ENCODE measurements around the gene DDX51. TPM values are rescaled to one million over a fixed set of nuclear protein-coding genes. Genes with fewer than 3 reads are reported as not detected.

The DDX51 gene
- total and polyA plus RNA-seq, 2 of the 13 experiments (the other 11 are each of a cell fraction or from before 2014, with no cell fraction given), result 10.1 TPM

DNA sequence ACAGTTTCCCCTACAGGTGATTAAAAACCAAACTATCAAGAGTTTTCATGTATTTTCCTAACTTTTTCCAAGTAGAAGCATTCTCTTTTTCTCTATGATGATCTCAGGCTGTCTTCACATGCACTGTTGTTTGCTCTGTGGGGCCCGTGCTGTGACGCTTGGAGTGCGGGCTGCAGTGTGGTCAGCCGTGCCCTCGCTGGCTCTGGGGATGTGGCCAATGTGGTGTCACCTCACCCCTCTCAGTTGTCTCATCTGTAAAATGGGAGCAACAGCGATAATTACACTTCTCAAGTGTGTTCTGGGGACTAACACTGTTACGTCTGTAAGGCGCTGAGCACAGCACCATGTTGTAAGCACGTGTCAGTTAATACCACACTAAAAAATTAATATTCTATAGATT is 28.6 kb downstream of the DDX51 start:
- peaks cover 17 to 46% of the 10 kb centered on the region in 2 experiments; a peak in 4 of 5 replicates for H3K36me3 ChIP-seq (replicated peaks in 1 of 2; ENCODE audit: control insufficient read depth in 1 of 2, insufficient read depth in 2 of 2, low read length in 2 of 2)
- BruUV-seq (replicated peaks), result no TSS peak
- CTCF ChIA-PET (ENCODE audit: low intra/inter-chr PET ratio, low total read pairs), result no interaction called here

DNA sequence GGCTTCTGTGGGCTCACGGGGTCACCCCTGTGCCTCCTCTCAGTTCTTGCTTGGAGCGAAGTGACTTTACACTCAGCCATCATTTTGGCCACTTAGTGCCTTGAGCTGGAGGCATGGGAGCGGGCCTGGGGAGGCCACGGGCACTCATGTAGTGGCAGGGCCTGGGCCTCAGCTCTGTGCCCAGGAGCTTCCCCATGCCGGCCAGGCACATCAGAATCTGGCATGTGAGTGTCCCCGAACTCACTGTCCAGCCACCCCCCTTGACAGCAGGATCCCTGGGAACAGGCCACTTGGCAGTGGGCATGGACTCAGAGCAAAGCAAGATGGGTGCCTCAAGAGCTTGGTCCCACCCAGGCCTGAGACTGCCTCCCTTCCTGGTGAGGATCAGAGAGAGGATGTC is 29.5 kb downstream of the DDX51 start:
- no peaks in the 10 kb centered on the region for H3K27me3 ChIP-seq (ENCODE audit: control insufficient read depth in 1 of 2, insufficient read depth in 2 of 2, low read length in 2 of 2)
- no peaks in the 10 kb centered on the region for H3K4me1 ChIP-seq (ENCODE audit: insufficient read depth, low read length)
- H3K79me2 ChIP-seq (ENCODE audit: insufficient read depth, low read length), result no peaks in the 10 kb centered on the region
- H3K27ac ChIP-seq (ENCODE audit: extremely low read length, insufficient read depth, low read length), result no peak overlapping the region
- CTCF ChIA-PET (ENCODE audit: low intra/inter-chr PET ratio, low total read pairs), result no interaction called here
- in situ Hi-C loops (cut with HindIII; ENCODE audit: extremely low pct_ligation_motif_present, low pct_unique_long_range_greater_than_20kb), result no loop called here
- FAIRE-seq, result no peak
- no peak overlapping the region for H2AFZ ChIP-seq (ENCODE audit: low read length)
- intact Hi-C loops (cut with micrococcal nuclease; ENCODE audit: unreplicated experiment), result no loop called here
- H4K20me1 ChIP-seq (ENCODE audit: insufficient read depth, low read length), result 0 out of 2 replicates have a peak, but pooled peaks cover 2% of the 10 kb centered on the region
- BruUV-seq (replicated peaks), result no TSS peak
- H3K9me3 ChIP-seq (ENCODE audit: low read length), result no peaks in the 10 kb centered on the region
- peaks cover 18 to 45% of the 10 kb centered on the region in 2 experiments; a peak in 4 of 5 replicates for H3K36me3 ChIP-seq (replicated peaks in 1 of 2; ENCODE audit: control insufficient read depth in 1 of 2, insufficient read depth in 2 of 2, low read length in 2 of 2)
- ATAC-seq, result no peak
- no peak overlapping the region for H3K4me3 ChIP-seq (replicated peaks in 1 of 3; ENCODE audit: insufficient read depth in 1 of 3, low read depth in 2 of 3, low read length in 3 of 3)
- H3K4me2 ChIP-seq (ENCODE audit: low read depth, low read length), result no peak overlapping the region
- 91% methylated on average over 4 of the region's 6 CpGs for WGBS (ENCODE audit: low lambda C conversion rate)
- POLR2A ChIA-PET, result no interaction called here
- no peak overlapping the region for H3K9ac ChIP-seq (ENCODE audit: insufficient read depth, low read depth, low read length)
- no peak for DNase-seq (ENCODE audit: low spot score)
- TF ChIP-seq ZNF484 (CRISPR knock-in tag; IDR thresholded peaks at IDR 0.05; ENCODE audit: borderline replicate concordance, low read depth), result no peak
- TF ChIP-seq, protein P1, sequence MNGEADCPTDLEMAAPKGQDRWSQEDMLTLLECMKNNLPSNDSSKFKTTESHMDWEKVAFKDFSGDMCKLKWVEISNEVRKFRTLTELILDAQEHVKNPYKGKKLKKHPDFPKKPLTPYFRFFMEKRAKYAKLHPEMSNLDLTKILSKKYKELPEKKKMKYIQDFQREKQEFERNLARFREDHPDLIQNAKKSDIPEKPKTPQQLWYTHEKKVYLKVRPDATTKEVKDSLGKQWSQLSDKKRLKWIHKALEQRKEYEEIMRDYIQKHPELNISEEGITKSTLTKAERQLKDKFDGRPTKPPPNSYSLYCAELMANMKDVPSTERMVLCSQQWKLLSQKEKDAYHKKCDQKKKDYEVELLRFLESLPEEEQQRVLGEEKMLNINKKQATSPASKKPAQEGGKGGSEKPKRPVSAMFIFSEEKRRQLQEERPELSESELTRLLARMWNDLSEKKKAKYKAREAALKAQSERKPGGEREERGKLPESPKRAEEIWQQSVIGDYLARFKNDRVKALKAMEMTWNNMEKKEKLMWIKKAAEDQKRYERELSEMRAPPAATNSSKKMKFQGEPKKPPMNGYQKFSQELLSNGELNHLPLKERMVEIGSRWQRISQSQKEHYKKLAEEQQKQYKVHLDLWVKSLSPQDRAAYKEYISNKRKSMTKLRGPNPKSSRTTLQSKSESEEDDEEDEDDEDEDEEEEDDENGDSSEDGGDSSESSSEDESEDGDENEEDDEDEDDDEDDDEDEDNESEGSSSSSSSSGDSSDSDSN (CRISPR knock-in tag; IDR thresholded peaks at IDR 0.05), result no peak
- no peak for TF ChIP-seq ZC3H13 (CRISPR knock-in tag; IDR thresholded peaks at IDR 0.05)
- TF ChIP-seq, protein P2, sequence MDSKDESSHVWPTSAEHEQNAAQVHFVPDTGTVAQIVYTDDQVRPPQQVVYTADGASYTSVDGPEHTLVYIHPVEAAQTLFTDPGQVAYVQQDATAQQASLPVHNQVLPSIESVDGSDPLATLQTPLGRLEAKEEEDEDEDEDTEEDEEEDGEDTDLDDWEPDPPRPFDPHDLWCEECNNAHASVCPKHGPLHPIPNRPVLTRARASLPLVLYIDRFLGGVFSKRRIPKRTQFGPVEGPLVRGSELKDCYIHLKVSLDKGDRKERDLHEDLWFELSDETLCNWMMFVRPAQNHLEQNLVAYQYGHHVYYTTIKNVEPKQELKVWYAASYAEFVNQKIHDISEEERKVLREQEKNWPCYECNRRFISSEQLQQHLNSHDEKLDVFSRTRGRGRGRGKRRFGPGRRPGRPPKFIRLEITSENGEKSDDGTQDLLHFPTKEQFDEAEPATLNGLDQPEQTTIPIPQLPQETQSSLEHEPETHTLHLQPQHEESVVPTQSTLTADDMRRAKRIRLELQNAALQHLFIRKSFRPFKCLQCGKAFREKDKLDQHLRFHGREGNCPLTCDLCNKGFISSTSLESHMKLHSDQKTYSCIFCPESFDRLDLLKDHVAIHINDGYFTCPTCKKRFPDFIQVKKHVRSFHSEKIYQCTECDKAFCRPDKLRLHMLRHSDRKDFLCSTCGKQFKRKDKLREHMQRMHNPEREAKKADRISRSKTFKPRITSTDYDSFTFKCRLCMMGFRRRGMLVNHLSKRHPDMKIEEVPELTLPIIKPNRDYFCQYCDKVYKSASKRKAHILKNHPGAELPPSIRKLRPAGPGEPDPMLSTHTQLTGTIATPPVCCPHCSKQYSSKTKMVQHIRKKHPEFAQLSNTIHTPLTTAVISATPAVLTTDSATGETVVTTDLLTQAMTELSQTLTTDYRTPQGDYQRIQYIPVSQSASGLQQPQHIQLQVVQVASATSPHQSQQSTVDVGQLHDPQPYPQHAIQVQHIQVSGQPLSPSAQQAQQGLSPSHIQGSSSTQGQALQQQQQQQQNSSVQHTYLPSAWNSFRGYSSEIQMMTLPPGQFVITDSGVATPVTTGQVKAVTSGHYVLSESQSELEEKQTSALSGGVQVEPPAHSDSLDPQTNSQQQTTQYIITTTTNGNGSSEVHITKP (CRISPR knock-in tag; IDR thresholded peaks at IDR 0.05; ENCODE audit: low read depth), result no peak
- TF ChIP-seq, protein P3, sequence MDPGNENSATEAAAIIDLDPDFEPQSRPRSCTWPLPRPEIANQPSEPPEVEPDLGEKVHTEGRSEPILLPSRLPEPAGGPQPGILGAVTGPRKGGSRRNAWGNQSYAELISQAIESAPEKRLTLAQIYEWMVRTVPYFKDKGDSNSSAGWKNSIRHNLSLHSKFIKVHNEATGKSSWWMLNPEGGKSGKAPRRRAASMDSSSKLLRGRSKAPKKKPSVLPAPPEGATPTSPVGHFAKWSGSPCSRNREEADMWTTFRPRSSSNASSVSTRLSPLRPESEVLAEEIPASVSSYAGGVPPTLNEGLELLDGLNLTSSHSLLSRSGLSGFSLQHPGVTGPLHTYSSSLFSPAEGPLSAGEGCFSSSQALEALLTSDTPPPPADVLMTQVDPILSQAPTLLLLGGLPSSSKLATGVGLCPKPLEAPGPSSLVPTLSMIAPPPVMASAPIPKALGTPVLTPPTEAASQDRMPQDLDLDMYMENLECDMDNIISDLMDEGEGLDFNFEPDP (CRISPR knock-in tag; conservative IDR thresholded peaks at IDR 0.05), result no peak

More for the DNA sequence above, 28.6 kb downstream of the DDX51 start:
- WGBS (ENCODE audit: low lambda C conversion rate), result 97% methylated on average over 9 of the region's 9 CpGs
- POLR2A ChIA-PET, result no interaction called here
- H3K4me1 ChIP-seq (ENCODE audit: insufficient read depth, low read length), result no peaks in the 10 kb centered on the region
- no peak for DNase-seq (ENCODE audit: low spot score)
- no peak for FAIRE-seq
- no peaks in the 10 kb centered on the region for H3K27me3 ChIP-seq (ENCODE audit: control insufficient read depth in 1 of 2, insufficient read depth in 2 of 2, low read length in 2 of 2)
- no peak overlapping the region for H2AFZ ChIP-seq (ENCODE audit: low read length)
- H3K27ac ChIP-seq (ENCODE audit: extremely low read length, insufficient read depth, low read length), result no peak overlapping the region
- no peak overlapping the region for H3K4me2 ChIP-seq (ENCODE audit: low read depth, low read length)
- intact Hi-C loops (cut with micrococcal nuclease; ENCODE audit: unreplicated experiment), result no loop called here
- in situ Hi-C loops (cut with HindIII; ENCODE audit: extremely low pct_ligation_motif_present, low pct_unique_long_range_greater_than_20kb), result no loop called here
- ATAC-seq, result no peak
- H3K9ac ChIP-seq (ENCODE audit: insufficient read depth, low read depth, low read length), result no peak overlapping the region
- no peaks in the 10 kb centered on the region for H3K79me2 ChIP-seq (ENCODE audit: insufficient read depth, low read length)
- H4K20me1 ChIP-seq (ENCODE audit: insufficient read depth, low read length), result 0 out of 2 replicates have a peak, but pooled peaks cover 2% of the 10 kb centered on the region
- no peaks in the 10 kb centered on the region for H3K9me3 ChIP-seq (ENCODE audit: low read length)
- no peak for TF ChIP-seq ZNF256 (CRISPR knock-in tag; conservative IDR thresholded peaks at IDR 0.05)
- TF ChIP-seq, protein P4, sequence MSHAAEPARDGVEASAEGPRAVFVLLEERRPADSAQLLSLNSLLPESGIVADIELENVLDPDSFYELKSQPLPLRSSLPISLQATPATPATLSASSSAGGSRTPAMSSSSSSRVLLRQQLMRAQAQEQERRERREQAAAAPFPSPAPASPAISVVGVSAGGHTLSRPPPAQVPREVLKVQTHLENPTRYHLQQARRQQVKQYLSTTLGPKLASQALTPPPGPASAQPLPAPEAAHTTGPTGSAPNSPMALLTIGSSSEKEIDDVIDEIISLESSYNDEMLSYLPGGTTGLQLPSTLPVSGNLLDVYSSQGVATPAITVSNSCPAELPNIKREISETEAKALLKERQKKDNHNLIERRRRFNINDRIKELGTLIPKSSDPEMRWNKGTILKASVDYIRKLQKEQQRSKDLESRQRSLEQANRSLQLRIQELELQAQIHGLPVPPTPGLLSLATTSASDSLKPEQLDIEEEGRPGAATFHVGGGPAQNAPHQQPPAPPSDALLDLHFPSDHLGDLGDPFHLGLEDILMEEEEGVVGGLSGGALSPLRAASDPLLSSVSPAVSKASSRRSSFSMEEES (CRISPR knock-in tag; IDR thresholded peaks at IDR 0.05), result no peak
- peak; percentile 83 for TF ChIP-seq ZNF629 (CRISPR knock-in tag; conservative IDR thresholded peaks at IDR 0.05)
- TF ChIP-seq RAD21 (CRISPR knock-in tag; IDR thresholded peaks at IDR 0.05), result no peak
- no peak for TF ChIP-seq SUZ12 (IDR thresholded peaks at IDR 0.05; ENCODE audit: low read depth, low read length)
- TF ChIP-seq FOXO1 (CRISPR knock-in tag; IDR thresholded peaks at IDR 0.05), result no peak
- H3K4me3 ChIP-seq (replicated peaks in 1 of 3; ENCODE audit: insufficient read depth in 1 of 3, low read depth in 2 of 3, low read length in 3 of 3), result no peak overlapping the region
